K562 (cell line): ENCODE results near the gene ADI1. TPM values are rescaled to one million over a fixed set of nuclear protein-coding genes. Genes with fewer than 3 reads are reported as not detected.

Experiments
- TRIM28 ChIP-seq: fragments of 450-650 bp; IDR thresholded peaks from 2 replicates; pipeline ENCODE4 v1.6.1; 2017
- ZNF507 ChIP-seq: conservative IDR thresholded peaks from 2 replicates; pipeline ENCODE4 v1.6.1; 2017; ENCODE audit warnings: missing genetic modification characterization, missing compliant biosample characterization
- polyA plus RNA-seq, 8 experiments: library from polyadenylated mRNA; depleted of rRNA in 4 of 8; stranded (reverse) in 5 of 8; unstranded in 3 of 8; fragments of >200 nt; fragmentation: Nextera tagmentation in 2 of 8; fragmentation: Illumina TruSeq in 1 of 8; extraction: Ambion mirVana in 2 of 8; extraction: Trizol in 1 of 8; gene quantifications; 2 replicates each; pipeline versions ENCODE4 v1.2.1 to v1.2.3, GENCODE V29; 2011 to 2014; ENCODE audit warnings: inconsistent platforms in 1 of 8, missing spikeins in 1 of 8
- total RNA-seq, 7 experiments: library from RNA; depleted of rRNA in 6 of 7; stranded (reverse); fragments of >200 nt in 6 of 7; fragmentation: Illumina TruSeq in 2 of 7; extraction: Trizol in 2 of 7; gene quantifications; 2 replicates each; pipeline versions ENCODE4 v1.2.1 to v1.2.3, GENCODE V29; 2011 to 2021; ENCODE audit warnings: low replicate concordance in 1 of 7
- TF ChIP-seq, protein P1 (sequence below): fragments of 450-650 bp; IDR thresholded peaks from 2 replicates; pipeline ENCODE4 v1.7.1; 2018; ENCODE audit warnings: mild to moderate bottlenecking, low read depth; ENCODE audit not compliant: partially characterized antibody
- TF ChIP-seq, protein P2 (sequence below), 2 experiments: fragments of 150-350 bp in 1 of 2; IDR thresholded peaks; 2 replicates each; pipeline ENCODE4 v1.6.1; 2012 to 2016; ENCODE audit warnings: low read depth in 2 of 2, low read length in 2 of 2, mild to moderate bottlenecking in 1 of 2, moderate library complexity in 1 of 2

Gene ADI1
- total and polyA plus RNA-seq, 9 of the 15 experiments (the other 6 are each of a cell fraction or from before 2014, with no cell fraction given) = 6.1 to 51.0 (median 27.1) TPM

DNA sequence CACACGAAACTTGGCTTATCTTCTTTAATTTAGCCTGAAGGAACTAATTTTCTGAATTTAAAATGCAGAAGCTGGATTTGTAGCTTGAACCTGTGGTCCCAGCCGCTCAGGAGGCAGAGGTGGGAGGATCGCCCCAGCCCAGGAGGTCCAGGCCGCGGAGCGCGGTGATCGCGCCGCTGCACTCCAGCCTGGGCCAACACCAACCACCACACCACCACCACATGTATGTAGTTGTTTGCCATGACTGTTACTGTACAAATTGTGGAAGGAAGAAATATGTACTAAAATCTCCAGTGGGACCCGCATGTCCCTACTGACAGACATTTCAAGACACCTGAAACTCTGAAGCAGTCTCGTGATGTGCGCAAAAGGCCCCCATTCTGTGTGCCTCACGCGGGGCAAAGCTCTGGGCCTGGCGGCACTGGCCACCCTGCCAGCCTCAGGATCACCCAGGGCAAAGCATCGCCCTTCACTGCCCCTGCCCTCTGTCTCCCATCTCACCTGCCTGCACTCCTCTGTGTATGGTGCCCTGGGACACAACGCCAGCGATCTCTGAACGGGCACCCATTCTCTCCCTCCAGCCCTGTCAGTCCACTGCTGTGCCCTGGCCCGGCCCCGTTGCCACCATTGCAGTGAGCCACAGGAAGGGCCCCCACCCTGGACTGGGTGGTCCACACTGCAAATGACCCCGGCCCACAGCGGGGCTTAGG is 10.1 kb upstream of the ADI1 start (continued):
- TF ChIP-seq ZNF507 (tag) (no peak), TRIM28 (no peak)
- TF ChIP-seq, protein P1, sequence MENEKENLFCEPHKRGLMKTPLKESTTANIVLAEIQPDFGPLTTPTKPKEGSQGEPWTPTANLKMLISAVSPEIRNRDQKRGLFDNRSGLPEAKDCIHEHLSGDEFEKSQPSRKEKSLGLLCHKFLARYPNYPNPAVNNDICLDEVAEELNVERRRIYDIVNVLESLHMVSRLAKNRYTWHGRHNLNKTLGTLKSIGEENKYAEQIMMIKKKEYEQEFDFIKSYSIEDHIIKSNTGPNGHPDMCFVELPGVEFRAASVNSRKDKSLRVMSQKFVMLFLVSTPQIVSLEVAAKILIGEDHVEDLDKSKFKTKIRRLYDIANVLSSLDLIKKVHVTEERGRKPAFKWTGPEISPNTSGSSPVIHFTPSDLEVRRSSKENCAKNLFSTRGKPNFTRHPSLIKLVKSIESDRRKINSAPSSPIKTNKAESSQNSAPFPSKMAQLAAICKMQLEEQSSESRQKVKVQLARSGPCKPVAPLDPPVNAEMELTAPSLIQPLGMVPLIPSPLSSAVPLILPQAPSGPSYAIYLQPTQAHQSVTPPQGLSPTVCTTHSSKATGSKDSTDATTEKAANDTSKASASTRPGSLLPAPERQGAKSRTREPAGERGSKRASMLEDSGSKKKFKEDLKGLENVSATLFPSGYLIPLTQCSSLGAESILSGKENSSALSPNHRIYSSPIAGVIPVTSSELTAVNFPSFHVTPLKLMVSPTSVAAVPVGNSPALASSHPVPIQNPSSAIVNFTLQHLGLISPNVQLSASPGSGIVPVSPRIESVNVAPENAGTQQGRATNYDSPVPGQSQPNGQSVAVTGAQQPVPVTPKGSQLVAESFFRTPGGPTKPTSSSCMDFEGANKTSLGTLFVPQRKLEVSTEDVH = no peak
- TF ChIP-seq, protein P2, sequence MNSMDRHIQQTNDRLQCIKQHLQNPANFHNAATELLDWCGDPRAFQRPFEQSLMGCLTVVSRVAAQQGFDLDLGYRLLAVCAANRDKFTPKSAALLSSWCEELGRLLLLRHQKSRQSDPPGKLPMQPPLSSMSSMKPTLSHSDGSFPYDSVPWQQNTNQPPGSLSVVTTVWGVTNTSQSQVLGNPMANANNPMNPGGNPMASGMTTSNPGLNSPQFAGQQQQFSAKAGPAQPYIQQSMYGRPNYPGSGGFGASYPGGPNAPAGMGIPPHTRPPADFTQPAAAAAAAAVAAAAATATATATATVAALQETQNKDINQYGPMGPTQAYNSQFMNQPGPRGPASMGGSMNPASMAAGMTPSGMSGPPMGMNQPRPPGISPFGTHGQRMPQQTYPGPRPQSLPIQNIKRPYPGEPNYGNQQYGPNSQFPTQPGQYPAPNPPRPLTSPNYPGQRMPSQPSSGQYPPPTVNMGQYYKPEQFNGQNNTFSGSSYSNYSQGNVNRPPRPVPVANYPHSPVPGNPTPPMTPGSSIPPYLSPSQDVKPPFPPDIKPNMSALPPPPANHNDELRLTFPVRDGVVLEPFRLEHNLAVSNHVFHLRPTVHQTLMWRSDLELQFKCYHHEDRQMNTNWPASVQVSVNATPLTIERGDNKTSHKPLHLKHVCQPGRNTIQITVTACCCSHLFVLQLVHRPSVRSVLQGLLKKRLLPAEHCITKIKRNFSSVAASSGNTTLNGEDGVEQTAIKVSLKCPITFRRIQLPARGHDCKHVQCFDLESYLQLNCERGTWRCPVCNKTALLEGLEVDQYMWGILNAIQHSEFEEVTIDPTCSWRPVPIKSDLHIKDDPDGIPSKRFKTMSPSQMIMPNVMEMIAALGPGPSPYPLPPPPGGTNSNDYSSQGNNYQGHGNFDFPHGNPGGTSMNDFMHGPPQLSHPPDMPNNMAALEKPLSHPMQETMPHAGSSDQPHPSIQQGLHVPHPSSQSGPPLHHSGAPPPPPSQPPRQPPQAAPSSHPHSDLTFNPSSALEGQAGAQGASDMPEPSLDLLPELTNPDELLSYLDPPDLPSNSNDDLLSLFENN (IDR thresholded peaks at IDR 0.05; ENCODE audit: low read depth in 2 of 2, low read length in 2 of 2) = no peak
